GM21717 (cell line): ENCODE results near the gene DHCR7.

Source experiments
- ATAC-seq: cut with Tn5 transposase; IDR thresholded peaks from one replicate; pipeline ENCODE4 v1.9.1; 2021; ENCODE audit warnings: mild to moderate bottlenecking, moderate library complexity; ENCODE audit not compliant: unreplicated experiment

Gene DHCR7

GRCh38 chr11:71481101-71481960 lies 33.1 kb upstream of the DHCR7 start:
- no peak for ATAC-seq

- ATAC-seq, result no peak
Observed at GRCh38 chr11:71478528-71478840, 30.3 kb upstream of the DHCR7 start.

- ATAC-seq, result no peak
Observed at GRCh38 chr11:71477641-71478527, 29.7 kb upstream of the DHCR7 start.

- no peak for ATAC-seq
Observed at GRCh38 chr11:71476926-71477640, 28.9 kb upstream of the DHCR7 start.

- ATAC-seq, result no peak
Observed at GRCh38 chr11:71476031-71476430, 27.8 kb upstream of the DHCR7 start.

- no peak for ATAC-seq
Observed at GRCh38 chr11:71474771-71475483, 26.7 kb upstream of the DHCR7 start.

GRCh38 chr11:71474141-71474770 lies 26.1 kb upstream of the DHCR7 start:
- no peak for ATAC-seq

- ATAC-seq, result no peak
Observed at GRCh38 chr11:71473793-71474080, 25.5 kb upstream of the DHCR7 start.

- ATAC-seq, result no peak
Observed at GRCh38 chr11:71472941-71473792, 25.0 kb upstream of the DHCR7 start.

- no peak for ATAC-seq
Observed at GRCh38 chr11:71472357-71472885, 24.2 kb upstream of the DHCR7 start.

GRCh38 chr11:71470946-71471345 lies 22.8 kb upstream of the DHCR7 start:
- no peak for ATAC-seq

GRCh38 chr11:71467164-71467563 lies 19.0 kb upstream of the DHCR7 start:
- ATAC-seq, result no peak

GRCh38 chr11:71466358-71466757 lies 18.2 kb upstream of the DHCR7 start:
- no peak for ATAC-seq

GRCh38 chr11:71465054-71465453 lies 16.9 kb upstream of the DHCR7 start:
- ATAC-seq, result no peak

GRCh38 chr11:71463331-71464211 lies 15.4 kb upstream of the DHCR7 start:
- no peak for ATAC-seq

GRCh38 chr11:71462726-71463125 lies 14.5 kb upstream of the DHCR7 start:
- ATAC-seq, result no peak

GRCh38 chr11:71461696-71462095 lies 13.5 kb upstream of the DHCR7 start:
- no peak for ATAC-seq

GRCh38 chr11:71459767-71460320 lies 11.7 kb upstream of the DHCR7 start:
- ATAC-seq, result no peak
